Spleen (tissue), 11 donors: ENCODE results near the gene ZNF385A. TPM values are rescaled to one million over a fixed set of nuclear protein-coding genes. Genes with fewer than 3 reads are reported as not detected.
A peak's percentile ranks its signal among the peaks of the same experiment; 100 is the strongest.

ENCODE experiments used
- DNase-seq: peaks from one replicate; pipeline ENCODE4 v3.0.0-alpha.2; 2020
- H3K27ac ChIP-seq, 8 donors: fragments of 200-600 bp; sonication (generic) in 7 of 8; 1 replicate in 4 of 8; 2 replicates in 4 of 8; pipeline versions ENCODE4 v1.5.0 to v1.8.0; 2016 to 2021; ENCODE audit warnings: inconsistent platforms in 4 of 8, mild to moderate bottlenecking in 4 of 8, moderate library complexity in 1 of 8
- H3K27me3 ChIP-seq, 7 donors: fragments of 200-600 bp; sonication (generic) in 6 of 7; replicated peaks in 1 of 7; 1 replicate in 4 of 7; 2 replicates in 3 of 7; pipeline versions ENCODE4 v1.5.0 to v1.8.0; 2016 to 2021; ENCODE audit warnings: inconsistent platforms in 3 of 7, mild to moderate bottlenecking in 1 of 7
- H3K36me3 ChIP-seq, 6 donors: fragments of 200-600 bp; sonication (generic) in 5 of 6; 1 replicate in 4 of 6; 2 replicates in 2 of 6; pipeline versions ENCODE4 v1.5.0 to v1.8.0; 2016 to 2021; ENCODE audit warnings: inconsistent platforms in 2 of 6
- H3K4me1 ChIP-seq, 6 donors: fragments of 200-600 bp; sonication (generic) in 5 of 6; 1 replicate in 3 of 6; 2 replicates in 3 of 6; pipeline versions ENCODE4 v1.5.0 to v1.8.0; 2016 to 2021; ENCODE audit warnings: inconsistent platforms in 3 of 6
- H3K4me3 ChIP-seq, 8 donors: fragments of 200-600 bp; sonication (generic) in 7 of 8; 1 replicate in 4 of 8; 2 replicates in 4 of 8; pipeline versions ENCODE4 v1.5.0 to v1.8.0; 2016 to 2021; ENCODE audit warnings: inconsistent platforms in 4 of 8, mild to moderate bottlenecking in 4 of 8, moderate library complexity in 2 of 8
- H3K9me3 ChIP-seq, 8 donors: fragments of 200-600 bp; sonication (generic) in 7 of 8; 1 replicate in 4 of 8; 2 replicates in 4 of 8; pipeline versions ENCODE4 v1.5.0 to v1.8.0; 2016 to 2021; ENCODE audit warnings: inconsistent platforms in 4 of 8
- POLR2A ChIP-seq, 3 donors: fragments of 450-650 bp; IDR thresholded peaks; one replicate each; pipeline ENCODE4 v1.5.1; 2017; ENCODE audit warnings: antibody characterized with exemption in 3 of 3, mild to moderate bottlenecking in 1 of 3
- POLR2AphosphoS5 ChIP-seq, 3 donors: sonication (generic); formaldehyde crosslinking; IDR thresholded peaks; one replicate each; pipeline ENCODE4 v1.5.1; 2017; ENCODE audit warnings: antibody characterized with exemption in 3 of 3
- WGBS, 5 donors: extraction: QIAGEN DNeasy Blood & Tissue Kit in 3 of 5; methylation state at CpG; one replicate each; pipeline versions ENCODE4 v1.1.5 to v1.1.7; 2013 to 2018; 5-methylcytosine and 5-hydroxymethylcytosine counted together
- intact Hi-C: fragments of 100-400 bp; cut with DNase I; formaldehyde crosslinking; loops from one replicate; pipeline ENCODE4 v1.15.0; 2023; ENCODE audit warnings: low total_unique reads
- polyA plus RNA-seq, 3 donors: library from polyadenylated mRNA; stranded (reverse); fragments of 200-250 nt; gene quantifications; one replicate each; pipeline ENCODE4 v1.2.1, GENCODE V29; 2013
- total RNA-seq, 7 donors: library from RNA; depleted of rRNA in 3 of 7; stranded (reverse); fragments of >200 nt in 3 of 7; fragmentation: NEBNext Ultra II Directional in 4 of 7; extraction: Animal tissue kit (Norgen Biotek cat#: 25700) in 4 of 7; gene quantifications; one replicate each; pipeline versions ENCODE4 v1.1.0 to v1.2.1, GENCODE V29; 2016 to 2021
- TF ChIP-seq, protein P1 (sequence below), 11 experiments: fragments of 200-600 bp in 7 of 11; fragments of 450-650 bp in 4 of 11; sonication (generic) in 4 of 11; IDR thresholded peaks in 8 of 11; conservative IDR thresholded peaks in 3 of 11; 1 replicate in 7 of 11; 2 replicates in 4 of 11; pipeline versions ENCODE4 v1.4.0 to v1.8.0; 2016 to 2021; ENCODE audit warnings: antibody characterized with exemption in 11 of 11, inconsistent platforms in 4 of 11, mild to moderate bottlenecking in 1 of 11
- donor health status: healthy with polysubstance abuse.
- donor health status: DM: no; HTN: no; CAD: no; lungs with moderate emphysema.
- donor health status: DM: no; HTN: no; CAD: no.
- donor health status: Bipolar disorder and iron deficiency.
- donor health status: healthy.
- donor health status: DM: no; HTN: no; CAD: no.
- donor health status: DM: yes; HTN: yes; CAD: no.

The ZNF385A gene
- total and polyA plus RNA-seq, 10 donors: 7.4 to 40.3 (median 23.4) TPM

DNA sequence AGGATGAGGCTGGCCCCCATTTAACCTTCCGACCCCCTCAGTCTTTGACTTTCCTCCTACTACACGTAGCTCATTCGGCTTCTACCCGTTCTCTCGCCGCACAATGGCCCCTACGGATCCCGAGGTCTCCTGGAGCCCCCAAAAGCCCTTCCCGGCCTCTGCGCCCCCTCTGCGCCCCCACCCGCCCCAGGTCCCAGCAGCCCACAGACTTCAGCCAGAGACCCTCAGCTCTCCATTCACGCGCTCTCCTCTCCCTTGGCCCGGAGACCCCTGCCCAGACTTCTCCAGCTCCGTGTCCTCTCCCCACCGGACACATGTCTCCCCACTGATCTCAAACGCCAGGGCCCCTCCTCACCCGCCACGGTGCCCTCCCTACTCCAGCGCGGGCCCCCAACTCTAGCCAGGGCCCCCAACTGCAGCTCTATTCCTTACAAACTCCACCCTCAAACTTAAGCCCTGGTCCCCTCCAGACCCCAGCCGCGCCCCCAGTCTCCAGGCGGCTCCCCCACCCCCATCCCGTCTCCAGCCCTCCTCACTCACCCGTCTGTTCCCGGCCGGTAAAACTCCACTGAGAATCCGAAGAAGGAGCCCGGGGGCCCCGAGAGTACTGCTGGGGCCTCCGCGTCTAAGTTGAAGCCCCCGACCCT, 34.0 kb upstream of the ZNF385A start:
- TF ChIP-seq, protein P1, sequence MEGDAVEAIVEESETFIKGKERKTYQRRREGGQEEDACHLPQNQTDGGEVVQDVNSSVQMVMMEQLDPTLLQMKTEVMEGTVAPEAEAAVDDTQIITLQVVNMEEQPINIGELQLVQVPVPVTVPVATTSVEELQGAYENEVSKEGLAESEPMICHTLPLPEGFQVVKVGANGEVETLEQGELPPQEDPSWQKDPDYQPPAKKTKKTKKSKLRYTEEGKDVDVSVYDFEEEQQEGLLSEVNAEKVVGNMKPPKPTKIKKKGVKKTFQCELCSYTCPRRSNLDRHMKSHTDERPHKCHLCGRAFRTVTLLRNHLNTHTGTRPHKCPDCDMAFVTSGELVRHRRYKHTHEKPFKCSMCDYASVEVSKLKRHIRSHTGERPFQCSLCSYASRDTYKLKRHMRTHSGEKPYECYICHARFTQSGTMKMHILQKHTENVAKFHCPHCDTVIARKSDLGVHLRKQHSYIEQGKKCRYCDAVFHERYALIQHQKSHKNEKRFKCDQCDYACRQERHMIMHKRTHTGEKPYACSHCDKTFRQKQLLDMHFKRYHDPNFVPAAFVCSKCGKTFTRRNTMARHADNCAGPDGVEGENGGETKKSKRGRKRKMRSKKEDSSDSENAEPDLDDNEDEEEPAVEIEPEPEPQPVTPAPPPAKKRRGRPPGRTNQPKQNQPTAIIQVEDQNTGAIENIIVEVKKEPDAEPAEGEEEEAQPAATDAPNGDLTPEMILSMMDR (IDR thresholded peaks at IDR 0.05 in 8 of 11, conservative IDR thresholded peaks at IDR 0.05 in 3 of 11): no peak
- no peak for TF ChIP-seq POLR2AphosphoS5 (IDR thresholded peaks at IDR 0.05)
- no peak for TF ChIP-seq POLR2A (IDR thresholded peaks at IDR 0.05)
- intact Hi-C loops: no loop called here
- Histone ChIP-seq H3K4me1 (peaks cover 23 to 91% (median 74%) of the 10 kb centered on the region in 6 donors), H3K9me3 (no peaks in the 10 kb centered on the region), H3K4me3 (peak overlapping the region; percentile 54 to 79 (median 63)), H3K27me3 (peaks cover 0 to 58% (median 28%) of the 10 kb centered on the region in 7 donors), H3K36me3 (no peaks in the 10 kb centered on the region), H3K27ac (peak overlapping the region; percentile 68 to 95 (median 82))
- WGBS, 5 donors: 1 to 3% (median 2%) methylated on average over 26 to 35 of the region's 35 CpGs
- DNase-seq: no peak

DNA sequence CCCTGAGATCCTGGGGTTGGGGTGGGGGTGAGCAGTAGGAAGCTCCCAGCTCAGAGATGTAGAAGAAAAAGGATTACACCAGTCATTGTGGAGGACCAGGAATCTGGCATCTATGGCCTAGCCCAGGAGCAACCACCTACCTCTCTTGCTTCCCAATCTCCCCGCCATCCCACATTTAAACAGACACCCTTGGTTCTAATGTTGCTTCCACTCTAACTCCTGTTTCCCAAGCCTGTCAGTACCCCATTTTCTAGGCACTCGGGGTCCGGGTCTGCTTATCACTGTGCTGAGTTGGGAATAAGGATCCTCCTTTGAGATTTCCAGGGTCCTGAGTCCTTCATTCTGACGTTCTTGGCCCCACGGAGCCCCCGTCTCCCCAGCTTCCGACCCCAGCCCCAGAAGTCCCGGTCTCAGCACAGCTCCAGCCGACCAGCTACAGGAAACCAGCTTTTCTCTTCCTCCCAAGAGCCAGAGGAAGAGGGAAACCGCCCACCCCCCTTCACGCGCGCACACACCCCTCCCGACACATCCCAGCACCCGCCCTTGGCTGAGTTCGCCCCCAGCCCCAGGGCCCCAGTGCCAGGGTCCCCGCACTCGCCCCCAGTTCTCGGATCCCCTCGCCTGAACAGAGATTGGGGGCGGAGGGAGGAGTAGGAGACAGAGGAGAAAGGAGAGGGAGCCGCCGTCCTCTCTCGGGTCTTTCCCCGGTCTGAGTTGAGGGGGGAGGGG, 33.3 kb upstream of the ZNF385A start:
- Histone ChIP-seq H3K36me3 (no peaks in the 10 kb centered on the region), H3K4me3 (peak overlapping the region; percentile 54 to 79 (median 63)), H3K4me1 (peaks cover 28 to 97% (median 81%) of the 10 kb centered on the region in 6 donors), H3K27ac (peak overlapping the region; percentile 68 to 95 (median 82)), H3K27me3 (peaks cover 0 to 51% (median 26%) of the 10 kb centered on the region in 7 donors), H3K9me3 (no peaks in the 10 kb centered on the region)
- DNase-seq: no peak
- TF ChIP-seq POLR2AphosphoS5 (IDR thresholded peaks at IDR 0.05): peak in 1 of 3 donors; percentile 18
- TF ChIP-seq, protein P1 (IDR thresholded peaks at IDR 0.05 in 8 of 11, conservative IDR thresholded peaks at IDR 0.05 in 3 of 11): no peak
- TF ChIP-seq POLR2A (IDR thresholded peaks at IDR 0.05): no peak
- 5 to 10% (median 6%) methylated on average over 24 to 25 of the region's 25 CpGs for WGBS, 5 donors
- intact Hi-C loops: no loop called here

DNA sequence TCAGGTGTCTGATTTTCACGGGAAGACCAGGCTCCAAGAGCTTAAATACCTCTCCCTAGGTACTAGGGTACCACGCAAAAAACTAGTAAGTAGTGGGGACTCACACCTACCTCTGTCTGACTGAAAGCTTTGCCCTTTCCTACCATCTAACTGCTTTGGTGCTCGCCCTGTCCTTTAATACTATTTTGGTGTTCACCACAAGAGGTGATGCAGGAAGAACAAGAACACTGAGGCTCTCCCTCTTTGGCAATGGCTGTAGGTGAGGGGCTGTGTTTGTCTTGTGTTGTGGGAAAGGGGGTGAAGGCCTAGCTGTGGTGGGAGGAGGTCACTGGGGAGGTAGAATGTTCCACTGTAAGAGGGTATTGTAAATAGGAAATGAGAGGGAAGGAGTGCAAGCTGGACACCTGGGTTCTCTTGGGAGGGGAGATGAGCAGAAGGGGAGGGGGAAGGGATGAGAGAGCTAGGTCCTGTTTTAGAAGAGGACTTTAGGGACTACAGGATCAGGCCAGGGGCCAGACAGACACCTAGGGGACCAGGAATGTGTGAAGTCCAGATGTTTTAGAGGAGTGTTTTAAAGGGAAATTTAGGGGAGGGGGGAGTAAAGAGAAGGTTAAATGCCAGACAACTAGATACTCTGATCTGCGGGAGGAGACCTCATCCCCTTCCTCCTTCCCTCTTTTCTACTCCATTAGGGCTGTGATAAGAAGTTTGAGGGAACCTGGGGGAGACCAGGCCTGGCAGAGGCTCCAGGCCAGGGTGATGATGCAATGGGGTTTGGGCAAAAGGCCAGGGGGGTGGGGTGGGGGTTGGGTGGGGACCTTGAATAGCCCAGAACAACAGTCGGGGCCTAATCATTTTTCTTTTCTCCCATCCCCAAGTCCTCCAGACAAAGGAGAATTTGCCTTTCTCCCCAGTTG, 32.4 kb upstream of the ZNF385A start:
- DNase-seq: no peak
- Histone ChIP-seq H3K27ac (peak overlapping the region; percentile 42 to 95 (median 82)), H3K36me3 (no peaks in the 10 kb centered on the region), H3K4me3 (peak overlapping the region in 7 of 8 donors; percentile 54 to 79 (median 66)), H3K27me3 (peaks cover 0 to 42% (median 26%) of the 10 kb centered on the region in 7 donors), H3K9me3 (no peaks in the 10 kb centered on the region), H3K4me1 (peaks cover 38 to 100% (median 87%) of the 10 kb centered on the region in 6 donors)
- WGBS, 5 donors: 44 to 54% (median 46%) methylated on average over 5 of the region's 5 CpGs
- intact Hi-C loops: no loop called here
- TF ChIP-seq, protein P1 (IDR thresholded peaks at IDR 0.05 in 8 of 11, conservative IDR thresholded peaks at IDR 0.05 in 3 of 11): no peak
- TF ChIP-seq POLR2A (IDR thresholded peaks at IDR 0.05) (no peak), POLR2AphosphoS5 (IDR thresholded peaks at IDR 0.05) (no peak)
